WTC11 (cell line): ENCODE data around the gene SLC34A1. TPM values are rescaled to one million over a fixed set of nuclear protein-coding genes. Genes with fewer than 3 reads are reported as not detected.

Experiments
- ATF1 ChIP-seq: sonication (generic); formaldehyde crosslinking; IDR thresholded peaks from 2 replicates; pipeline ENCODE4 v1.8.1; 2023; ENCODE audit warnings: mild to moderate bottlenecking, moderate library complexity, missing genetic modification reagents
- ATF6 ChIP-seq: sonication (generic); formaldehyde crosslinking; IDR thresholded peaks from 2 replicates; pipeline ENCODE4 v1.8.1; 2023; ENCODE audit warnings: mild to moderate bottlenecking, missing genetic modification reagents
- CREM ChIP-seq: sonication (generic); formaldehyde crosslinking; IDR thresholded peaks from 2 replicates; pipeline ENCODE4 v1.8.1; 2022; ENCODE audit warnings: mild to moderate bottlenecking, missing genetic modification reagents, moderate library complexity
- E2F5 ChIP-seq: sonication (generic); formaldehyde crosslinking; IDR thresholded peaks from 2 replicates; pipeline ENCODE4 v1.8.1; 2022; ENCODE audit warnings: mild to moderate bottlenecking, moderate library complexity, missing genetic modification reagents
- EMX1 ChIP-seq: fragments of 250-450 bp; sonication (Bioruptor Pico); IDR thresholded peaks from 2 replicates; pipeline ENCODE4 v1.8.0; 2021; ENCODE audit warnings: mild to moderate bottlenecking
- FOXJ3 ChIP-seq: sonication (generic); formaldehyde crosslinking; IDR thresholded peaks from 2 replicates; pipeline ENCODE4 v1.9.0; 2021; ENCODE audit warnings: missing genetic modification reagents, mild to moderate bottlenecking, borderline replicate concordance
- FOXK1 ChIP-seq: sonication (generic); formaldehyde crosslinking; IDR thresholded peaks from 2 replicates; pipeline ENCODE4 v1.8.0; 2022; ENCODE audit warnings: mild to moderate bottlenecking, moderate library complexity, missing genetic modification reagents
- FOXP1 ChIP-seq: sonication (generic); formaldehyde crosslinking; IDR thresholded peaks from 2 replicates; pipeline ENCODE4 v1.8.0; 2022; ENCODE audit warnings: missing genetic modification reagents, mild to moderate bottlenecking, moderate library complexity, borderline replicate concordance
- IRF1 ChIP-seq: sonication (generic); formaldehyde crosslinking; IDR thresholded peaks from 2 replicates; pipeline ENCODE4 v1.8.0; 2023; ENCODE audit warnings: missing genetic modification reagents
- JUN ChIP-seq: sonication (generic); formaldehyde crosslinking; IDR thresholded peaks from 2 replicates; pipeline ENCODE4 v1.8.0; 2023; ENCODE audit warnings: mild to moderate bottlenecking, missing genetic modification reagents
- RELA ChIP-seq: sonication (generic); formaldehyde crosslinking; IDR thresholded peaks from 2 replicates; pipeline ENCODE4 v1.8.1; 2022; ENCODE audit warnings: missing genetic modification reagents, mild to moderate bottlenecking, borderline replicate concordance
- SMAD3 ChIP-seq: sonication (generic); formaldehyde crosslinking; IDR thresholded peaks from 2 replicates; pipeline ENCODE4 v1.8.0; 2022; ENCODE audit warnings: missing genetic modification reagents, mild to moderate bottlenecking, borderline replicate concordance
- ZNF121 ChIP-seq: sonication (generic); formaldehyde crosslinking; IDR thresholded peaks from 2 replicates; pipeline ENCODE4 v1.8.0; 2023; ENCODE audit warnings: missing genetic modification reagents
- ZNF532 ChIP-seq: fragments of 250-450 bp; sonication (Bioruptor Pico); IDR thresholded peaks from 2 replicates; pipeline ENCODE4 v1.9.0; 2021; ENCODE audit warnings: mild to moderate bottlenecking, borderline replicate concordance
- total RNA-seq: library from RNA; stranded (reverse); gene quantifications from 3 replicates; pipeline ENCODE4 v1.2.3, GENCODE V29; 2021
- TF ChIP-seq, protein P1 (sequence below): fragments of 250-450 bp; sonication (Bioruptor Pico); IDR thresholded peaks from 2 replicates; pipeline ENCODE4 v1.9.0; 2021; ENCODE audit warnings: mild to moderate bottlenecking
- TF ChIP-seq, protein P2 (sequence below): sonication (generic); formaldehyde crosslinking; IDR thresholded peaks from 2 replicates; pipeline ENCODE4 v1.8.0; 2023; ENCODE audit warnings: mild to moderate bottlenecking, missing genetic modification reagents
- TF ChIP-seq, protein P3 (sequence below): sonication (generic); formaldehyde crosslinking; IDR thresholded peaks from 2 replicates; pipeline ENCODE4 v1.8.1; 2023; ENCODE audit warnings: mild to moderate bottlenecking, missing genetic modification reagents, moderate library complexity
- TF ChIP-seq, protein P4 (sequence below): sonication (generic); formaldehyde crosslinking; conservative IDR thresholded peaks from 2 replicates; pipeline ENCODE4 v1.8.1; 2023; ENCODE audit warnings: mild to moderate bottlenecking, low read depth, missing genetic modification reagents, moderate library complexity
- TF ChIP-seq, protein P5 (sequence below): fragments of 250-450 bp; sonication (Bioruptor Pico); IDR thresholded peaks from 2 replicates; pipeline ENCODE4 v2.1.2; 2022; ENCODE audit warnings: mild to moderate bottlenecking, moderate library complexity
- TF ChIP-seq, protein P6 (sequence below): sonication (generic); formaldehyde crosslinking; IDR thresholded peaks from 2 replicates; pipeline ENCODE4 v1.8.0; 2022; ENCODE audit warnings: mild to moderate bottlenecking, missing genetic modification reagents

Gene SLC34A1
- total RNA-seq, 1 experiment from 2014 or later = not detected

DNA sequence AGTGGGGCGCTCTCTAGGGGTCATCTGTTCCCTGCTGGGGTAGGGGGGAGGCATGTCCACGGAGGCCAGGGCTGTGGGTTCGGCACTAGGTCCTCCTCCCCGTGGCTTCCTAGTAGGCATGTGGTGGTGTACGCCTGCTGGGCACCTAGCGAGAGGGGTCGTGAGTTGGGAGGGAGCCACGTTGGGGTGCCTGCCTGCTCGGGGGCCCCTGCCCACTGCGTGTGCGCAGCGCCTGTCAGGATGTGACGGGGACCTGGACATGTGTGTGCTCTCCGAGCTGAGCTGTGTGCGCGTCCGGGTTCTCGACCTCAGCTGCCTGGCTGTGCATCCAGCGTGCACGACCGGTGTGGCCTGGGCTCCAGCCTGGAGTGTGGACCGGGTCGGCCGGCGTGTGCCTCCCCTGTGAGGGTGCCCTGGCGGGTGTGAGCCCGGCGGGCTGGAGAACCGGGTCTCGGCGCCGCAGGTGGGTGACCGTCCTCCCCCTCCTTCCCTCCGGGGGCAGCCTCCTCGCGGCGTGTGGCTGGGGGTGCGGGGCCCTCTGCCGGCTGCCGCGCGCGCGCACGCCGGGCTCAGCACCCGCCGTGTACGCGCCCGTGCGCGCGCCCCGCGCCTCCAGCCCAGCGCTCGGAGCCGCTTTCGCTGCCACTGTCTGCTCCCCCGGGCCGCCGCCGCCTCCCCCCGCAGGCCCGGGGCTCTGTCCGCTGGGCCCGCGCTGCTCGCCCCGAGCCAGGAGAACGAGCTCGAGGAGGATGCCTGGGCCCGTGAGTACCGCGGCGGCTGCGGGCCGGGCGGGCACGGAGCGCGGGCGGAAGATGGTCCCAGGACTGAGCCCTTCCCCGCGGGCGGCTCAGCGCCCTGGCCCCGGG is 62.2 kb downstream of the SLC34A1 start, which contains the start of gene PRR7 (continued):
- no peak for TF ChIP-seq ZNF532
- no peak for TF ChIP-seq ATF6 (CRISPR knock-in tag)
- TF ChIP-seq JUN (CRISPR knock-in tag) = no peak
- no peak; the same call in 1 of the 2 replicates for TF ChIP-seq ZNF121 (CRISPR knock-in tag)
- TF ChIP-seq ATF1 (CRISPR knock-in tag) = no peak
- no peak for TF ChIP-seq RELA
- TF ChIP-seq EMX1 (CRISPR knock-in tag) = peak; percentile 44; the same call in 1 of the 2 replicates
- peak; percentile 52; the same call in 1 of the 2 replicates for TF ChIP-seq FOXP1 (CRISPR knock-in tag)
- no peak for TF ChIP-seq FOXJ3 (CRISPR knock-in tag)
- 0 out of 2 replicates have a peak, but pooled peaks have one; percentile 33 for TF ChIP-seq E2F5
- TF ChIP-seq, protein P1, sequence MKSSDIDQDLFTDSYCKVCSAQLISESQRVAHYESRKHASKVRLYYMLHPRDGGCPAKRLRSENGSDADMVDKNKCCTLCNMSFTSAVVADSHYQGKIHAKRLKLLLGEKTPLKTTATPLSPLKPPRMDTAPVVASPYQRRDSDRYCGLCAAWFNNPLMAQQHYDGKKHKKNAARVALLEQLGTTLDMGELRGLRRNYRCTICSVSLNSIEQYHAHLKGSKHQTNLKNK (CRISPR knock-in tag) = no peak
- TF ChIP-seq, protein P2, sequence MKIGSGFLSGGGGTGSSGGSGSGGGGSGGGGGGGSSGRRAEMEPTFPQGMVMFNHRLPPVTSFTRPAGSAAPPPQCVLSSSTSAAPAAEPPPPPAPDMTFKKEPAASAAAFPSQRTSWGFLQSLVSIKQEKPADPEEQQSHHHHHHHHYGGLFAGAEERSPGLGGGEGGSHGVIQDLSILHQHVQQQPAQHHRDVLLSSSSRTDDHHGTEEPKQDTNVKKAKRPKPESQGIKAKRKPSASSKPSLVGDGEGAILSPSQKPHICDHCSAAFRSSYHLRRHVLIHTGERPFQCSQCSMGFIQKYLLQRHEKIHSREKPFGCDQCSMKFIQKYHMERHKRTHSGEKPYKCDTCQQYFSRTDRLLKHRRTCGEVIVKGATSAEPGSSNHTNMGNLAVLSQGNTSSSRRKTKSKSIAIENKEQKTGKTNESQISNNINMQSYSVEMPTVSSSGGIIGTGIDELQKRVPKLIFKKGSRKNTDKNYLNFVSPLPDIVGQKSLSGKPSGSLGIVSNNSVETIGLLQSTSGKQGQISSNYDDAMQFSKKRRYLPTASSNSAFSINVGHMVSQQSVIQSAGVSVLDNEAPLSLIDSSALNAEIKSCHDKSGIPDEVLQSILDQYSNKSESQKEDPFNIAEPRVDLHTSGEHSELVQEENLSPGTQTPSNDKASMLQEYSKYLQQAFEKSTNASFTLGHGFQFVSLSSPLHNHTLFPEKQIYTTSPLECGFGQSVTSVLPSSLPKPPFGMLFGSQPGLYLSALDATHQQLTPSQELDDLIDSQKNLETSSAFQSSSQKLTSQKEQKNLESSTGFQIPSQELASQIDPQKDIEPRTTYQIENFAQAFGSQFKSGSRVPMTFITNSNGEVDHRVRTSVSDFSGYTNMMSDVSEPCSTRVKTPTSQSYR = no peak
- TF ChIP-seq, protein P3, sequence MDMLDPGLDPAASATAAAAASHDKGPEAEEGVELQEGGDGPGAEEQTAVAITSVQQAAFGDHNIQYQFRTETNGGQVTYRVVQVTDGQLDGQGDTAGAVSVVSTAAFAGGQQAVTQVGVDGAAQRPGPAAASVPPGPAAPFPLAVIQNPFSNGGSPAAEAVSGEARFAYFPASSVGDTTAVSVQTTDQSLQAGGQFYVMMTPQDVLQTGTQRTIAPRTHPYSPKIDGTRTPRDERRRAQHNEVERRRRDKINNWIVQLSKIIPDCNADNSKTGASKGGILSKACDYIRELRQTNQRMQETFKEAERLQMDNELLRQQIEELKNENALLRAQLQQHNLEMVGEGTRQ (CRISPR knock-in tag) = no peak
- no peak for TF ChIP-seq SMAD3
- TF ChIP-seq, protein P4, sequence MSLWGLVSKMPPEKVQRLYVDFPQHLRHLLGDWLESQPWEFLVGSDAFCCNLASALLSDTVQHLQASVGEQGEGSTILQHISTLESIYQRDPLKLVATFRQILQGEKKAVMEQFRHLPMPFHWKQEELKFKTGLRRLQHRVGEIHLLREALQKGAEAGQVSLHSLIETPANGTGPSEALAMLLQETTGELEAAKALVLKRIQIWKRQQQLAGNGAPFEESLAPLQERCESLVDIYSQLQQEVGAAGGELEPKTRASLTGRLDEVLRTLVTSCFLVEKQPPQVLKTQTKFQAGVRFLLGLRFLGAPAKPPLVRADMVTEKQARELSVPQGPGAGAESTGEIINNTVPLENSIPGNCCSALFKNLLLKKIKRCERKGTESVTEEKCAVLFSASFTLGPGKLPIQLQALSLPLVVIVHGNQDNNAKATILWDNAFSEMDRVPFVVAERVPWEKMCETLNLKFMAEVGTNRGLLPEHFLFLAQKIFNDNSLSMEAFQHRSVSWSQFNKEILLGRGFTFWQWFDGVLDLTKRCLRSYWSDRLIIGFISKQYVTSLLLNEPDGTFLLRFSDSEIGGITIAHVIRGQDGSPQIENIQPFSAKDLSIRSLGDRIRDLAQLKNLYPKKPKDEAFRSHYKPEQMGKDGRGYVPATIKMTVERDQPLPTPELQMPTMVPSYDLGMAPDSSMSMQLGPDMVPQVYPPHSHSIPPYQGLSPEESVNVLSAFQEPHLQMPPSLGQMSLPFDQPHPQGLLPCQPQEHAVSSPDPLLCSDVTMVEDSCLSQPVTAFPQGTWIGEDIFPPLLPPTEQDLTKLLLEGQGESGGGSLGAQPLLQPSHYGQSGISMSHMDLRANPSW (CRISPR knock-in tag) = no peak
- TF ChIP-seq CREM = no peak
- TF ChIP-seq, protein P5, sequence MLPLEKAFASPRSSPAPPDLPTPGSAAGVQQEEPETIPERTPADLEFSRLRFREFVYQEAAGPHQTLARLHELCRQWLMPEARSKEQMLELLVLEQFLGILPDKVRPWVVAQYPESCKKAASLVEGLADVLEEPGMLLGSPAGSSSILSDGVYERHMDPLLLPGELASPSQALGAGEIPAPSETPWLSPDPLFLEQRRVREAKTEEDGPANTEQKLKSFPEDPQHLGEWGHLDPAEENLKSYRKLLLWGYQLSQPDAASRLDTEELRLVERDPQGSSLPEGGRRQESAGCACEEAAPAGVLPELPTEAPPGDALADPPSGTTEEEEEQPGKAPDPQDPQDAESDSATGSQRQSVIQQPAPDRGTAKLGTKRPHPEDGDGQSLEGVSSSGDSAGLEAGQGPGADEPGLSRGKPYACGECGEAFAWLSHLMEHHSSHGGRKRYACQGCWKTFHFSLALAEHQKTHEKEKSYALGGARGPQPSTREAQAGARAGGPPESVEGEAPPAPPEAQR (CRISPR knock-in tag) = no peak
- TF ChIP-seq FOXK1 (CRISPR knock-in tag) = no peak
- TF ChIP-seq, protein P6, sequence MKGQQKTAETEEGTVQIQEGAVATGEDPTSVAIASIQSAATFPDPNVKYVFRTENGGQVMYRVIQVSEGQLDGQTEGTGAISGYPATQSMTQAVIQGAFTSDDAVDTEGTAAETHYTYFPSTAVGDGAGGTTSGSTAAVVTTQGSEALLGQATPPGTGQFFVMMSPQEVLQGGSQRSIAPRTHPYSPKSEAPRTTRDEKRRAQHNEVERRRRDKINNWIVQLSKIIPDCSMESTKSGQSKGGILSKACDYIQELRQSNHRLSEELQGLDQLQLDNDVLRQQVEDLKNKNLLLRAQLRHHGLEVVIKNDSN (CRISPR knock-in tag) = no peak
- TF ChIP-seq IRF1 (CRISPR knock-in tag) = no peak
